ENCODE measurements around the gene RTN4IP1. TPM values are rescaled to one million over a fixed set of nuclear protein-coding genes. Genes with fewer than 3 reads are reported as not detected.

RTN4IP1 gene
- total RNA-seq (2021) = 11.6 and 12.5 TPM in 2 replicates
- long read RNA-seq, transcript RTN4IP1-201 (9 exons, 1,682 nt) = major isoform, 99 of 113 reads
- long read RNA-seq, partial matches to known transcripts = 2 of 113 reads
- long read RNA-seq, other reads (novel, unspliced or antisense) = 12 of 113 reads

GRCh38 chr6:106629103-106629858, at the start of gene RTN4IP1, which contains the start of gene QRSL1:
RTN4IP1 (minus strand) TSS chr6:106629498; CDS start chr6:106629021, 477 bp downstream.
QRSL1 (plus strand) TSS chr6:106629578; CDS start chr6:106629682, 104 bp downstream.
- WGBS (ENCODE audit: extremely low coverage, insufficient read length, low lambda C conversion rate) = no CpG with 5 or more reads among the region's 46 CpGs
- H3K27me3 ChIP-seq (ENCODE audit: insufficient read depth, low read length) = no peaks in the 10 kb centered on the region
- H3K79me1 ChIP-seq (ENCODE audit: insufficient read depth, low read depth, low read length, poor library complexity, severe bottlenecking) = peaks cover 6% of the 10 kb centered on the region
- H3T11ph ChIP-seq (ENCODE audit: low read length) = no peak within 1 kb of the TSS
- Mint-ChIP-seq H3K36me3 (ENCODE audit: insufficient read depth in 1 of 3, low read depth in 3 of 3) (peaks cover 0 to 11% (median 2%) of the 10 kb centered on the region in 3 experiments; a peak in 4 of 7 replicates), H3K27ac (peak within 1 kb of the TSS; percentile 98), H3K9me3 (no peaks in the 10 kb centered on the region), H3K27me3 (ENCODE audit: low read depth) (no peaks in the 10 kb centered on the region), H3K4me3 (peak within 1 kb of the TSS; percentile 92 to 96), H3K4me1 (peaks cover 30 to 51% of the 10 kb centered on the region in 2 experiments)
- peak within 1 kb of the TSS; percentile 85 for H3K18ac ChIP-seq (ENCODE audit: insufficient read length, low read depth, low read length)
- H4K8ac ChIP-seq (replicated peaks; ENCODE audit: insufficient read length, low read depth, low read length) = peak within 1 kb of the TSS; percentile 61
- H2BK15ac ChIP-seq (ENCODE audit: low read depth, low read length) = no peak within 1 kb of the TSS
- H2BK5ac ChIP-seq (ENCODE audit: insufficient read length, low read length) = no peak within 1 kb of the TSS
- H2BK20ac ChIP-seq (ENCODE audit: low read depth, low read length, poor library complexity, severe bottlenecking) = no peak within 1 kb of the TSS
- peaks cover 19% of the 10 kb centered on the region; the same call in 1 of the 2 replicates for H3K79me2 ChIP-seq (ENCODE audit: insufficient read depth, low read length)
- H3K9me3 ChIP-seq (ENCODE audit: control insufficient read depth, low read depth, low read length) = no peaks in the 10 kb centered on the region
- peak within 1 kb of the TSS; percentile 96 for H3K9ac ChIP-seq (ENCODE audit: extremely low read depth, insufficient read length, low read length)
- H3K27ac ChIP-seq (ENCODE audit: insufficient read length, low read depth, low read length) = peak within 1 kb of the TSS; percentile 46
- DNase-seq = peak; percentile 92
- TF ChIP-seq, protein P1, sequence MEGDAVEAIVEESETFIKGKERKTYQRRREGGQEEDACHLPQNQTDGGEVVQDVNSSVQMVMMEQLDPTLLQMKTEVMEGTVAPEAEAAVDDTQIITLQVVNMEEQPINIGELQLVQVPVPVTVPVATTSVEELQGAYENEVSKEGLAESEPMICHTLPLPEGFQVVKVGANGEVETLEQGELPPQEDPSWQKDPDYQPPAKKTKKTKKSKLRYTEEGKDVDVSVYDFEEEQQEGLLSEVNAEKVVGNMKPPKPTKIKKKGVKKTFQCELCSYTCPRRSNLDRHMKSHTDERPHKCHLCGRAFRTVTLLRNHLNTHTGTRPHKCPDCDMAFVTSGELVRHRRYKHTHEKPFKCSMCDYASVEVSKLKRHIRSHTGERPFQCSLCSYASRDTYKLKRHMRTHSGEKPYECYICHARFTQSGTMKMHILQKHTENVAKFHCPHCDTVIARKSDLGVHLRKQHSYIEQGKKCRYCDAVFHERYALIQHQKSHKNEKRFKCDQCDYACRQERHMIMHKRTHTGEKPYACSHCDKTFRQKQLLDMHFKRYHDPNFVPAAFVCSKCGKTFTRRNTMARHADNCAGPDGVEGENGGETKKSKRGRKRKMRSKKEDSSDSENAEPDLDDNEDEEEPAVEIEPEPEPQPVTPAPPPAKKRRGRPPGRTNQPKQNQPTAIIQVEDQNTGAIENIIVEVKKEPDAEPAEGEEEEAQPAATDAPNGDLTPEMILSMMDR (conservative IDR thresholded peaks at IDR 0.05) = no peak
- H3K23me2 ChIP-seq (ENCODE audit: insufficient read length, low read depth, low read length, poor library complexity, severe bottlenecking) = peaks cover 8% of the 10 kb centered on the region
- H2AFZ ChIP-seq (ENCODE audit: low read length) = peak within 1 kb of the TSS; percentile 34
- peak within 1 kb of the TSS; percentile 51 for H2BK120ac ChIP-seq (ENCODE audit: low read depth, low read length, poor library complexity, severe bottlenecking)
- no peaks in the 10 kb centered on the region for H4K20me1 ChIP-seq (ENCODE audit: control insufficient read depth, insufficient read depth, insufficient read length)
- peak within 1 kb of the TSS; percentile 84 for H4K5ac ChIP-seq (ENCODE audit: insufficient read length, low read depth, low read length)
- H3K4me1 ChIP-seq (ENCODE audit: insufficient read depth, low read length) = no peaks in the 10 kb centered on the region; the same call in 1 of the 2 replicates
- no peak within 1 kb of the TSS for H2AK5ac ChIP-seq (ENCODE audit: insufficient read length, low read length)
- no peak within 1 kb of the TSS for H3K4ac ChIP-seq (ENCODE audit: low read depth, low read length)
- no peak within 1 kb of the TSS for H3K56ac ChIP-seq (ENCODE audit: insufficient read length, low read depth, low read length)
- peak within 1 kb of the TSS; percentile 93 for H3K4me2 ChIP-seq (ENCODE audit: insufficient read depth, insufficient read length, low read length)
- H3K23ac ChIP-seq (ENCODE audit: insufficient read length, low read depth, low read length) = no peak within 1 kb of the TSS
- H2BK12ac ChIP-seq (ENCODE audit: insufficient read length, low read depth, low read length) = no peak within 1 kb of the TSS
- H3K14ac ChIP-seq (ENCODE audit: insufficient read depth, low read length) = peak within 1 kb of the TSS; percentile 79
- H4K91ac ChIP-seq (ENCODE audit: insufficient read length, low read depth, low read length) = no peak within 1 kb of the TSS

Data from H9 (cell line).